PC-9 (cell line): Measurements from ENCODE around the gene PSMD3.

Experiments used
- EZH2 ChIP-seq: fragments of 200-600 bp; sonication (generic); IDR thresholded peaks from 2 replicates; pipeline ENCODE4 v1.8.0; 2017; ENCODE audit warnings: antibody characterized with exemption, low read depth
- TF ChIP-seq, protein P1 (sequence below): fragments of 200-600 bp; sonication (generic); conservative IDR thresholded peaks from 2 replicates; pipeline ENCODE4 v1.6.1; 2017; ENCODE audit warnings: mixed run types, antibody characterized with exemption, mild to moderate bottlenecking, moderate library complexity

DNA sequence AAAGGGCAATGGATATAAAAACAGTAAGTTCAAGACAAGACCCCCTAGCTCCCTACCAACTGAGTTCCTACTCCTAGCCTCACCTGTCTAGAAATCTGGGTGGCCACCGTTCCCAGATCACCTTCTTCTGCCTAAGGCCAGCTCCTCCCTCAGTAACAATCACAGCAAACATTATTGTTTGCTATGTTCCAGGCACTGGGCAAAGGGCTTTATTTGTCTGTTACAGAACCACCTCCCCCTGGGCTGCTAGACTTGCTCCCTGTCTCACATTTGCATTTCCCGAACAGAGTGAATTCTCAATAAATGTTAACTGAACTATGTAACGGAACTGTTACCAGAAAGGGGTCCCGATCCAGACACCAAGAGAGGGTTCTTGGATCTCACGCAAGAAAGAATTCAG, 46.3 kb upstream of the PSMD3 start:
- TF ChIP-seq EZH2 = no peak
- TF ChIP-seq, protein P1, sequence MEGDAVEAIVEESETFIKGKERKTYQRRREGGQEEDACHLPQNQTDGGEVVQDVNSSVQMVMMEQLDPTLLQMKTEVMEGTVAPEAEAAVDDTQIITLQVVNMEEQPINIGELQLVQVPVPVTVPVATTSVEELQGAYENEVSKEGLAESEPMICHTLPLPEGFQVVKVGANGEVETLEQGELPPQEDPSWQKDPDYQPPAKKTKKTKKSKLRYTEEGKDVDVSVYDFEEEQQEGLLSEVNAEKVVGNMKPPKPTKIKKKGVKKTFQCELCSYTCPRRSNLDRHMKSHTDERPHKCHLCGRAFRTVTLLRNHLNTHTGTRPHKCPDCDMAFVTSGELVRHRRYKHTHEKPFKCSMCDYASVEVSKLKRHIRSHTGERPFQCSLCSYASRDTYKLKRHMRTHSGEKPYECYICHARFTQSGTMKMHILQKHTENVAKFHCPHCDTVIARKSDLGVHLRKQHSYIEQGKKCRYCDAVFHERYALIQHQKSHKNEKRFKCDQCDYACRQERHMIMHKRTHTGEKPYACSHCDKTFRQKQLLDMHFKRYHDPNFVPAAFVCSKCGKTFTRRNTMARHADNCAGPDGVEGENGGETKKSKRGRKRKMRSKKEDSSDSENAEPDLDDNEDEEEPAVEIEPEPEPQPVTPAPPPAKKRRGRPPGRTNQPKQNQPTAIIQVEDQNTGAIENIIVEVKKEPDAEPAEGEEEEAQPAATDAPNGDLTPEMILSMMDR = no peak
